Astrocyte of the spinal cord (primary cell): Measurements from ENCODE around the gene UQCC2.
A peak's percentile ranks its signal among the peaks of the same experiment; 100 is the strongest.

Experiments used
- DNase-seq: peaks from one replicate; pipeline ENCODE4 v3.0.0; 2011; ENCODE audit warnings: low read depth, low spot score
- H3K4me3 ChIP-seq: 2 replicates; pipeline ENCODE4 v1.5.1; 2011; ENCODE audit warnings: low read depth, mild to moderate bottlenecking, low read length, moderate library complexity
- CTCF ChIP-seq: IDR thresholded peaks from 2 replicates; pipeline ENCODE4 v1.5.1; 2012; ENCODE audit warnings: low read depth, mild to moderate bottlenecking, low read length, inconsistent platforms
- in situ Hi-C: cut with HindIII; loops from 2 replicates; pipeline ENCODE4 v1.10.0; 2017; ENCODE audit warnings: low sequenced_read_pairs

Gene UQCC2

GRCh38 chr6:33702345-33702977 lies 9.0 kb downstream of the UQCC2 start:
- no peak overlapping the region for H3K4me3 ChIP-seq
- peak; percentile 78 for TF ChIP-seq CTCF
- in situ Hi-C loops = no loop called here
- peak; percentile 59 for DNase-seq

GRCh38 chr6:33700391-33701050 lies 11.0 kb downstream of the UQCC2 start:
- in situ Hi-C loops = no loop called here
- peak; percentile 89 for TF ChIP-seq CTCF
- no peak overlapping the region for H3K4me3 ChIP-seq
- DNase-seq = peak; percentile 69

- TF ChIP-seq CTCF = no peak
- H3K4me3 ChIP-seq = no peak overlapping the region
- DNase-seq = no peak
- in situ Hi-C loops = no loop called here
Observed at GRCh38 chr6:33699739-33700138, 11.8 kb downstream of the UQCC2 start.

GRCh38 chr6:33699131-33699530 lies 12.4 kb downstream of the UQCC2 start:
- DNase-seq = no peak
- no peak overlapping the region for H3K4me3 ChIP-seq
- in situ Hi-C loops = no loop called here
- TF ChIP-seq CTCF = no peak

GRCh38 chr6:33698494-33698893 lies 13.0 kb downstream of the UQCC2 start:
- no peak for DNase-seq
- in situ Hi-C loops = no loop called here
- no peak overlapping the region for H3K4me3 ChIP-seq
- TF ChIP-seq CTCF = no peak

GRCh38 chr6:33697845-33698244 lies 13.7 kb downstream of the UQCC2 start:
- TF ChIP-seq CTCF = no peak
- DNase-seq = no peak
- in situ Hi-C loops = no loop called here
- H3K4me3 ChIP-seq = no peak overlapping the region
